Astrocyte (in vitro differentiated cells and primary cell): Measurements from ENCODE around the gene RPA4. TPM values are rescaled to one million over a fixed set of nuclear protein-coding genes. Genes with fewer than 3 reads are reported as not detected.

Source experiments
- DNase-seq: peaks from one replicate; pipeline ENCODE4 v3.0.0-alpha.2; 2010; ENCODE audit warnings: low read depth
- FAIRE-seq: peaks from 2 replicates; lab custom pipeline; 2011; peaks lifted over from hg19 to GRCh38; lab: Jason Lieb, UNC
- H2AFZ ChIP-seq: 2 replicates; pipeline ENCODE4 v1.6.0; 2012; ENCODE audit warnings: low read depth, low read length, inconsistent platforms
- H3K27ac ChIP-seq: 2 replicates; pipeline ENCODE4 v1.5.1; 2011; ENCODE audit warnings: low read depth, low read length, inconsistent platforms
- H3K27me3 ChIP-seq: 2 replicates; pipeline ENCODE4 v1.6.0; 2011; ENCODE audit warnings: low read length, inconsistent platforms; ENCODE audit not compliant: insufficient read depth
- H3K36me3 ChIP-seq: 2 replicates; pipeline ENCODE4 v1.5.1; 2011; ENCODE audit warnings: low read length, inconsistent platforms; ENCODE audit not compliant: insufficient read depth
- H3K4me1 ChIP-seq: 2 replicates; pipeline ENCODE4 v1.5.1; 2011; ENCODE audit warnings: low read length, inconsistent platforms; ENCODE audit not compliant: insufficient read depth
- H3K4me2 ChIP-seq: 2 replicates; pipeline ENCODE4 v1.6.0; 2012; ENCODE audit warnings: low read length, inconsistent platforms
- H3K4me3 ChIP-seq: 2 replicates; pipeline ENCODE4 v1.5.1; 2011; ENCODE audit warnings: low read depth, mild to moderate bottlenecking, low read length, inconsistent platforms; ENCODE audit not compliant: insufficient read depth
- H3K79me2 ChIP-seq: 2 replicates; pipeline ENCODE4 v1.6.0; 2012; ENCODE audit warnings: mild to moderate bottlenecking, low read length, inconsistent platforms; ENCODE audit not compliant: insufficient read depth
- H3K9ac ChIP-seq: 2 replicates; pipeline ENCODE4 v1.6.0; 2012; ENCODE audit warnings: mild to moderate bottlenecking, low read length, inconsistent platforms
- H3K9me3 ChIP-seq: 2 replicates; pipeline ENCODE4 v1.5.1; 2012; ENCODE audit warnings: low read depth, mild to moderate bottlenecking, low read length, inconsistent platforms; ENCODE audit not compliant: insufficient read depth
- H4K20me1 ChIP-seq: 2 replicates; pipeline ENCODE4 v1.6.0; 2012; ENCODE audit warnings: low read length, inconsistent platforms; ENCODE audit not compliant: insufficient read depth
- H3K27ac Mint-ChIP-seq: one replicate; pipeline ENCODE4 v1.8.0; 2021; ENCODE audit warnings: mild to moderate bottlenecking, mixed read lengths; ENCODE audit not compliant: unreplicated experiment
- H3K27me3 Mint-ChIP-seq: one replicate; pipeline ENCODE4 v1.8.0; 2021; ENCODE audit warnings: low read depth, mixed read lengths; ENCODE audit not compliant: unreplicated experiment
- H3K36me3 Mint-ChIP-seq: one replicate; pipeline ENCODE4 v1.8.0; 2021; ENCODE audit warnings: low read depth, mixed read lengths; ENCODE audit not compliant: unreplicated experiment
- H3K4me1 Mint-ChIP-seq: one replicate; pipeline ENCODE4 v1.8.0; 2021; ENCODE audit warnings: low read depth, mixed read lengths; ENCODE audit not compliant: unreplicated experiment
- H3K4me3 Mint-ChIP-seq: one replicate; pipeline ENCODE4 v1.8.0; 2021; ENCODE audit warnings: mild to moderate bottlenecking, moderate library complexity, mixed read lengths; ENCODE audit not compliant: unreplicated experiment
- H3K9me3 Mint-ChIP-seq: one replicate; pipeline ENCODE4 v1.8.0; 2021; ENCODE audit warnings: mild to moderate bottlenecking, mixed read lengths; ENCODE audit not compliant: unreplicated experiment
- EZH2 ChIP-seq: IDR thresholded peaks from 2 replicates; pipeline ENCODE4 v1.6.1; 2012; ENCODE audit warnings: mild to moderate bottlenecking, low read length, inconsistent platforms; ENCODE audit not compliant: insufficient read depth
- total RNA-seq: library from RNA; stranded (reverse); gene quantifications from 2 replicates; pipeline ENCODE4 v1.2.1, GENCODE V29; 2021
- TF ChIP-seq, protein P1 (sequence below): IDR thresholded peaks from 2 replicates; pipeline ENCODE4 v1.5.1; 2011; ENCODE audit warnings: low read depth, mild to moderate bottlenecking, inconsistent platforms, low read length, moderate library complexity; ENCODE audit not compliant: insufficient read depth

RPA4 gene
- total RNA-seq, 1 donor from 2014 or later = 0.82 TPM

DNA sequence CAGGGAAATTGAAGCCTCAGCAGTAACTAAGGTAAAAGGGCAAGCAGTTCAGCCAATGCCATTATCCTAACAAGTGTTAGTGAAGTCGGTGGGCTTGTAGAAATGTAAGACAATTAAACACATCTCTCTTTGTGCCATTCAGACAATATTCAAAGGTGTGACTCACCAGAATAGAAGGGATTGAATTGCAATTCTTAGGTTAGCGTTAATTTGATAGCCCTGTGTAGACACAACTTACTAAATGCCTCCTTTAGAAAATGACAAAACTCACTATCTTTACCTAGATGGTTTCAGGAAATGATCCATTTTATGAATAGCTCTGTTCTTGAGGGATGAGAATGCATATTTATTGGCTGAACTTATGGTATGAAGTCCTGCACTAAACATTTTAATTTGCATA is 35.2 kb downstream of the RPA4 start:
- no peak overlapping the region for H3K4me3 ChIP-seq
- H3K27me3 Mint-ChIP-seq = no peaks in the 10 kb centered on the region
- no peak for TF ChIP-seq EZH2
- TF ChIP-seq, protein P1, sequence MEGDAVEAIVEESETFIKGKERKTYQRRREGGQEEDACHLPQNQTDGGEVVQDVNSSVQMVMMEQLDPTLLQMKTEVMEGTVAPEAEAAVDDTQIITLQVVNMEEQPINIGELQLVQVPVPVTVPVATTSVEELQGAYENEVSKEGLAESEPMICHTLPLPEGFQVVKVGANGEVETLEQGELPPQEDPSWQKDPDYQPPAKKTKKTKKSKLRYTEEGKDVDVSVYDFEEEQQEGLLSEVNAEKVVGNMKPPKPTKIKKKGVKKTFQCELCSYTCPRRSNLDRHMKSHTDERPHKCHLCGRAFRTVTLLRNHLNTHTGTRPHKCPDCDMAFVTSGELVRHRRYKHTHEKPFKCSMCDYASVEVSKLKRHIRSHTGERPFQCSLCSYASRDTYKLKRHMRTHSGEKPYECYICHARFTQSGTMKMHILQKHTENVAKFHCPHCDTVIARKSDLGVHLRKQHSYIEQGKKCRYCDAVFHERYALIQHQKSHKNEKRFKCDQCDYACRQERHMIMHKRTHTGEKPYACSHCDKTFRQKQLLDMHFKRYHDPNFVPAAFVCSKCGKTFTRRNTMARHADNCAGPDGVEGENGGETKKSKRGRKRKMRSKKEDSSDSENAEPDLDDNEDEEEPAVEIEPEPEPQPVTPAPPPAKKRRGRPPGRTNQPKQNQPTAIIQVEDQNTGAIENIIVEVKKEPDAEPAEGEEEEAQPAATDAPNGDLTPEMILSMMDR = no peak
- no peak overlapping the region for H3K9ac ChIP-seq
- H3K4me1 Mint-ChIP-seq = no peaks in the 10 kb centered on the region
- no peak overlapping the region for H3K27ac Mint-ChIP-seq
- H3K9me3 ChIP-seq = no peaks in the 10 kb centered on the region
- H3K36me3 ChIP-seq = no peaks in the 10 kb centered on the region
- DNase-seq (no peak), FAIRE-seq (no peak)
- no peaks in the 10 kb centered on the region for H3K36me3 Mint-ChIP-seq
- H3K27ac ChIP-seq = no peak overlapping the region
- H3K27me3 ChIP-seq = no peaks in the 10 kb centered on the region
- no peak overlapping the region for H2AFZ ChIP-seq
- H3K79me2 ChIP-seq = no peaks in the 10 kb centered on the region
- H3K9me3 Mint-ChIP-seq = no peaks in the 10 kb centered on the region
- no peaks in the 10 kb centered on the region for H3K4me1 ChIP-seq
- no peak overlapping the region for H3K4me2 ChIP-seq
- H3K4me3 Mint-ChIP-seq = no peak overlapping the region
- H4K20me1 ChIP-seq = no peaks in the 10 kb centered on the region

- Mint-ChIP-seq H3K27me3 (no peaks in the 10 kb centered on the region), H3K36me3 (no peaks in the 10 kb centered on the region), H3K9me3 (no peaks in the 10 kb centered on the region), H3K27ac (no peak overlapping the region), H3K4me3 (no peak overlapping the region), H3K4me1 (no peaks in the 10 kb centered on the region)
- H4K20me1 ChIP-seq = no peaks in the 10 kb centered on the region
- no peaks in the 10 kb centered on the region for H3K27me3 ChIP-seq
- H3K9me3 ChIP-seq = no peaks in the 10 kb centered on the region
- no peaks in the 10 kb centered on the region for H3K36me3 ChIP-seq
- no peak overlapping the region for H3K4me2 ChIP-seq
- no peak overlapping the region for H3K4me3 ChIP-seq
- H3K9ac ChIP-seq = no peak overlapping the region
- H3K27ac ChIP-seq = no peak overlapping the region
- TF ChIP-seq EZH2 = no peak
- TF ChIP-seq, protein P1 = no peak
- DNase-seq (no peak), FAIRE-seq (no peak)
- no peak overlapping the region for H2AFZ ChIP-seq
- no peaks in the 10 kb centered on the region for H3K79me2 ChIP-seq
- no peaks in the 10 kb centered on the region for H3K4me1 ChIP-seq
These were observed 36.0 kb downstream of the RPA4 start for GRCh38 chrX:96919672-96920071.

DNA sequence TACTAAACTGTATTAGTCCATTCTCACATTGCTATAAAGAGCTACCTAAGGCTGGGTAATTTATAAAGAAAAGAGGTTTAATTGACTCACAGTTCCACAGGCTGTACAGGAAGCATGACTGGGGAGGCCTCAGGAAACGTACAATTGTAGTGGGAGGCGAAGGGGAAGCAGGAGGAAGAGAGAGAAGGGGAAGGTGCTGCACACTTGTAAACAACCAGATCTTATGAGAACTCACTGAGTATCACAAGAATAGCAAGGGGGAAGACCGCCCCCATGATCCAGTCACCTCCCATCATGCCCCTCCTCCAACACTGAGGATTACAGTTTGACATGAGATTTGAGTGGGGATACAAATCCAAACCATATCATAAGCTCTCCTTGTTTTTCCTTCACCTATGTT is 40.9 kb downstream of the RPA4 start:
- Histone ChIP-seq H3K27ac (no peak overlapping the region), H3K9ac (no peak overlapping the region), H3K79me2 (no peaks in the 10 kb centered on the region), H3K9me3 (no peaks in the 10 kb centered on the region), H3K4me1 (no peaks in the 10 kb centered on the region), H3K4me3 (no peak overlapping the region), H4K20me1 (no peaks in the 10 kb centered on the region), H3K27me3 (no peaks in the 10 kb centered on the region), H2AFZ (no peak overlapping the region), H3K4me2 (no peak overlapping the region), H3K36me3 (no peaks in the 10 kb centered on the region)
- H3K4me1 Mint-ChIP-seq = no peaks in the 10 kb centered on the region
- DNase-seq = no peak
- H3K27ac Mint-ChIP-seq = no peak overlapping the region
- FAIRE-seq = no peak
- no peak overlapping the region for H3K4me3 Mint-ChIP-seq
- H3K36me3 Mint-ChIP-seq = no peaks in the 10 kb centered on the region
- H3K9me3 Mint-ChIP-seq = no peaks in the 10 kb centered on the region
- no peak for TF ChIP-seq EZH2
- TF ChIP-seq, protein P1 = no peak
- H3K27me3 Mint-ChIP-seq = no peaks in the 10 kb centered on the region
